Body of pancreas (tissue), 4 donors: ENCODE measurements around the gene RALGPS2.
"Not testable (repeated sequence)": the region's sequence is repeated elsewhere in the genome, so short reads cannot be mapped to it uniquely, and the experiment has no call there.

Source experiments
- POLR2A ChIP-seq, 3 donors: fragments of 450-650 bp; IDR thresholded peaks; one replicate each; pipeline ENCODE4 v1.6.1; 2016; ENCODE audit warnings: antibody characterized with exemption in 3 of 3, mild to moderate bottlenecking in 2 of 3
- TF ChIP-seq, protein P1 (sequence below), 7 experiments: fragments of 450-650 bp in 4 of 7; fragments of 200-600 bp in 3 of 7; sonication (generic) in 3 of 7; IDR thresholded peaks; one replicate each; pipeline ENCODE4 v1.5.1; 2016 to 2019; ENCODE audit warnings: antibody characterized with exemption in 7 of 7

DNA sequence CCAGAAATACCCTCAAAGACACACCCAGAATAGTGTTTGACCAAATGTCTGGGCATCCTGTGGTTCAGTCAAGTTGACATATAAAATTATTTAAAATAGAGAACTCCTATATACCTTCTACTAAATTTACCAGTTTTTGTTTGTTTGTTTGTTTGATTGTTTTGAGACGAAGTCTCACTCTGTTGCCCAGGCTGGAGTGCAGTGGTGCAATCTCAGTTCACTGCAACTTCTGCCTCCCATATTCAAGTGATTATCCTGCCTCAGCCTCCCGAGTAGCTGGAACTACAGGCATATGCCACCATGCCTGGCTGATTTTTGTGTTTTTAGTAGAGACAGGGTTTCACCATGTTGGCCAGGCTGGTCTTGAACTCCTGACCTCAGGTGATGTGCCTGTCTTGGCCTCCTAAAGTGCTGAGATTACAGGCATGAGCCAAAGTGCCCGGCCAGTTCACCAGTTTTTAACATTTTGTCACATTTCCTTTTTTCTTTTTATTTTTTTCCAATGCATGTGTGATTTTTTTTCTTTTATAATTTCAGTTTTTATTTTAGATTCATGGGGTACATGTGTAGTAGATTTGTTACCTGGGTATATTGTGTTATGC is 29.7 kb downstream of the RALGPS2 start:
- TF ChIP-seq, protein P1, sequence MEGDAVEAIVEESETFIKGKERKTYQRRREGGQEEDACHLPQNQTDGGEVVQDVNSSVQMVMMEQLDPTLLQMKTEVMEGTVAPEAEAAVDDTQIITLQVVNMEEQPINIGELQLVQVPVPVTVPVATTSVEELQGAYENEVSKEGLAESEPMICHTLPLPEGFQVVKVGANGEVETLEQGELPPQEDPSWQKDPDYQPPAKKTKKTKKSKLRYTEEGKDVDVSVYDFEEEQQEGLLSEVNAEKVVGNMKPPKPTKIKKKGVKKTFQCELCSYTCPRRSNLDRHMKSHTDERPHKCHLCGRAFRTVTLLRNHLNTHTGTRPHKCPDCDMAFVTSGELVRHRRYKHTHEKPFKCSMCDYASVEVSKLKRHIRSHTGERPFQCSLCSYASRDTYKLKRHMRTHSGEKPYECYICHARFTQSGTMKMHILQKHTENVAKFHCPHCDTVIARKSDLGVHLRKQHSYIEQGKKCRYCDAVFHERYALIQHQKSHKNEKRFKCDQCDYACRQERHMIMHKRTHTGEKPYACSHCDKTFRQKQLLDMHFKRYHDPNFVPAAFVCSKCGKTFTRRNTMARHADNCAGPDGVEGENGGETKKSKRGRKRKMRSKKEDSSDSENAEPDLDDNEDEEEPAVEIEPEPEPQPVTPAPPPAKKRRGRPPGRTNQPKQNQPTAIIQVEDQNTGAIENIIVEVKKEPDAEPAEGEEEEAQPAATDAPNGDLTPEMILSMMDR (IDR thresholded peaks at IDR 0.05), result not testable (repeated sequence)
- not testable (repeated sequence) for TF ChIP-seq POLR2A (IDR thresholded peaks at IDR 0.05)
